Endothelial cell of umbilical vein (primary cell): Measurements from ENCODE around the gene RIMS4. TPM values are rescaled to one million over a fixed set of nuclear protein-coding genes. Genes with fewer than 3 reads are reported as not detected.
"Not testable (repeated sequence)": the region's sequence is repeated elsewhere in the genome, so short reads cannot be mapped to it uniquely, and the experiment has no call there.

Source experiments
- BruUV-seq: library from RNA; stranded (reverse); fragments of 400-500 nt; replicated peaks from 2 replicates; lab custom pipeline; 2021; lab: Mats Ljungman, UMichigan
- CTCF ChIA-PET: fragments of 300-600, 350-600 bp; sonication (Branson Sonifier 250); formaldehyde crosslinking; loops from one replicate; lab custom pipeline; 2021; ENCODE audit warnings: antibody characterized with exemption, inconsistent platforms; lab: Charles Lee
- POLR2A ChIA-PET: fragments of 300-600, 350-600 bp; sonication (Branson Sonifier 250); formaldehyde crosslinking; loops from one replicate; lab custom pipeline; 2021; ENCODE audit warnings: antibody characterized with exemption, inconsistent platforms; lab: Charles Lee
- DNase-seq: peaks from one replicate; pipeline ENCODE4 v3.0.0-alpha.2; 2011; ENCODE audit warnings: low read depth, low spot score
- FAIRE-seq: peaks from 2 replicates; lab custom pipeline; 2011; peaks lifted over from hg19 to GRCh38; lab: Jason Lieb, UNC
- H2AFZ ChIP-seq: 2 replicates; pipeline ENCODE4 v1.6.0; 2012; ENCODE audit warnings: low read depth, low read length, control low read depth, inconsistent platforms
- H3K27ac ChIP-seq: 2 replicates; pipeline ENCODE4 v1.5.1; 2011; ENCODE audit warnings: low read depth, mild to moderate bottlenecking, control low read depth, low read length, moderate library complexity; ENCODE audit not compliant: insufficient read depth
- H3K27me3 ChIP-seq, 2 experiments: 2 replicates each; pipeline versions ENCODE4 v1.6.0 to v1.6.1; 2011; ENCODE audit warnings: low read length in 2 of 2, mixed read lengths in 1 of 2; ENCODE audit not compliant: control insufficient read depth in 2 of 2, insufficient read depth in 2 of 2
- H3K36me3 ChIP-seq, 2 experiments: 2 replicates in 1 of 2; 3 replicates in 1 of 2; pipeline ENCODE4 v1.5.1; 2011; ENCODE audit warnings: low read length in 2 of 2, mild to moderate bottlenecking in 1 of 2, moderate library complexity in 1 of 2; ENCODE audit not compliant: control insufficient read depth in 2 of 2, insufficient read depth in 2 of 2; ENCODE audit errors: extremely low read depth in 1 of 2
- H3K4me1 ChIP-seq: 3 replicates; pipeline ENCODE4 v1.5.1; 2011; ENCODE audit warnings: mild to moderate bottlenecking, low read length; ENCODE audit not compliant: control insufficient read depth, insufficient read depth; ENCODE audit errors: extremely low read depth
- H3K4me2 ChIP-seq: 2 replicates; pipeline ENCODE4 v1.6.1; 2011; ENCODE audit warnings: low read length, control low read depth, mixed read lengths; ENCODE audit not compliant: insufficient read depth
- H3K4me3 ChIP-seq, 3 experiments: fragments of 200-600 bp in 1 of 3; sonication (generic), shearing (Covaris generic) in 1 of 3; replicated peaks in 1 of 3; 2 replicates each; pipeline ENCODE4 v1.5.1; 2011 to 2016; ENCODE audit warnings: control low read depth in 3 of 3, low read length in 3 of 3, mild to moderate bottlenecking in 2 of 3, inconsistent platforms in 1 of 3, low read depth in 1 of 3, moderate library complexity in 1 of 3; ENCODE audit not compliant: insufficient read depth in 1 of 3
- H3K79me2 ChIP-seq: 2 replicates; pipeline ENCODE4 v1.6.0; 2012; ENCODE audit warnings: low read length, inconsistent platforms; ENCODE audit not compliant: control insufficient read depth, insufficient read depth
- H3K9ac ChIP-seq: replicated peaks from 2 replicates; pipeline ENCODE3; 2011; ENCODE audit warnings: low read length, control low read depth; ENCODE audit not compliant: insufficient read depth; ENCODE audit errors: extremely low read depth
- H3K9me1 ChIP-seq: replicated peaks from 3 replicates; pipeline ENCODE4 v1.6.0; 2011; ENCODE audit warnings: mild to moderate bottlenecking, low read length; ENCODE audit not compliant: control insufficient read depth, insufficient read depth; ENCODE audit errors: extremely low read depth
- H3K9me3 ChIP-seq: replicated peaks from 2 replicates; pipeline ENCODE4 v1.5.1; 2012; ENCODE audit warnings: low read length, inconsistent platforms; ENCODE audit not compliant: control insufficient read depth, insufficient read depth
- H4K20me1 ChIP-seq: replicated peaks from 2 replicates; pipeline ENCODE3; 2011; ENCODE audit warnings: mild to moderate bottlenecking, low read length; ENCODE audit not compliant: control insufficient read depth, insufficient read depth; ENCODE audit errors: extremely low read depth
- EZH2 ChIP-seq: IDR thresholded peaks from 2 replicates; pipeline ENCODE4 v1.6.1; 2012; ENCODE audit warnings: borderline replicate concordance, low read depth, mild to moderate bottlenecking, moderate library complexity, low read length, inconsistent platforms; ENCODE audit not compliant: severe bottlenecking
- FOS ChIP-seq: IDR thresholded peaks from 2 replicates; pipeline ENCODE4 v1.6.1; 2011; ENCODE audit warnings: mild to moderate bottlenecking, low read length, moderate library complexity, borderline replicate concordance; ENCODE audit not compliant: insufficient read depth
- JUN ChIP-seq: IDR thresholded peaks from 2 replicates; pipeline ENCODE4 v1.6.1; 2011; ENCODE audit warnings: borderline replicate concordance, low read depth; ENCODE audit not compliant: insufficient read length, insufficient read depth
- MYC ChIP-seq: IDR thresholded peaks from one replicate; pipeline ENCODE4 v1.6.1; 2011; ENCODE audit warnings: mild to moderate bottlenecking, low read depth, low read length
- POLR2AphosphoS5 ChIP-seq: IDR thresholded peaks from 2 replicates; pipeline ENCODE4 v1.6.1; 2012; ENCODE audit warnings: low read depth, mild to moderate bottlenecking, control low read depth, low read length, moderate library complexity; ENCODE audit not compliant: insufficient read depth
- dilution Hi-C: fragments of 300-500 bp; cut with MboI; formaldehyde crosslinking; loops from one replicate; pipeline ENCODE4 v1.15.0; 2019; ENCODE audit warnings: low sequenced_read_pairs; ENCODE audit not compliant: extremely low pct_ligation_motif_present
- intact Hi-C: fragments of 100-400 bp; cut with micrococcal nuclease; formaldehyde crosslinking; loops from one replicate; pipeline ENCODE4 v1.10.0; 2022
- polyA plus RNA-seq, 4 experiments: library from polyadenylated mRNA; depleted of rRNA in 3 of 4; stranded (reverse) in 3 of 4; unstranded in 1 of 4; fragments of >200 nt; gene quantifications; 2 replicates each; pipeline versions ENCODE4 v1.2.1 to v1.2.3, GENCODE V29; 2011 to 2012; ENCODE audit warnings: missing spikeins in 1 of 4
- total RNA-seq: library from RNA; stranded (reverse); gene quantifications from 2 replicates; pipeline ENCODE4 v1.2.3, GENCODE V29; 2021
- TF ChIP-seq, protein P1 (sequence below): IDR thresholded peaks from 2 replicates; pipeline ENCODE4 v1.6.1; 2011; ENCODE audit not compliant: insufficient read depth, insufficient read length
- TF ChIP-seq, protein P2 (sequence below), 2 donors: IDR thresholded peaks; 1 replicate in 1 of 2; 2 replicates in 1 of 2; pipeline ENCODE4 v1.5.1; 2011; ENCODE audit warnings: low read length in 2 of 2, mild to moderate bottlenecking in 2 of 2, moderate library complexity in 2 of 2, control low read depth in 1 of 2, inconsistent platforms in 1 of 2, low read depth in 1 of 2; ENCODE audit not compliant: insufficient read depth in 1 of 2; ENCODE audit errors: extremely low read depth in 1 of 2

The RIMS4 gene
- total and polyA plus RNA-seq, 2 donors (not counting 3 experiments of a cell fraction or from before 2014, with no cell fraction given) = not detected

DNA sequence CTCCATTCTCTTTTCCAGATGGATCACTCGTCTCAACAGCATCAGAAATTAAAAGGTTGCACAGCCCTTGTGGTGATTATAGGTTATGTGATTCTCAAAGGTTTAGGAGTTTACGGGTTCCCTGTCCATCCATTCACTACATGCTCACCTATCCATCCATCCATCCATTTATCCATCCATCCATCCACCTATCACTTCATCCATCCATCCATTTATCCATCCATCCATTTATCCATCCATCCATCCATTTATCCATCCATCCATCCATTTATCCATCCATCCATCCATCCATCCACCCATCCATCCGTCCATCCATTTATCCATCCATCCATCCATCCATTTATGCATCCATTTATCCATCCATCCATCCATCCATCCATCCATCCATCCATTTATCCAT lies 46.5 kb downstream of the RIMS4 start:
- DNase-seq, H3K4me3 ChIP-seq, H3K36me3 ChIP-seq, dilution Hi-C loops, FAIRE-seq, H3K9me3 ChIP-seq, H3K9me1 ChIP-seq, POLR2A ChIA-PET, H4K20me1 ChIP-seq, H2AFZ ChIP-seq, H3K4me1 ChIP-seq, intact Hi-C loops, H3K4me2 ChIP-seq, H3K9ac ChIP-seq, H3K79me2 ChIP-seq, BruUV-seq, H3K27ac ChIP-seq: not testable (repeated sequence)
- H3K27me3 ChIP-seq = peaks cover 17 to 19% of the 10 kb centered on the region in 2 experiments
- CTCF ChIA-PET = interaction anchor here (1.5 kb wide), 1 partner anchor 11 kb away, joined by 3 read pairs; no protein-coding TSS in a partner anchor

DNA sequence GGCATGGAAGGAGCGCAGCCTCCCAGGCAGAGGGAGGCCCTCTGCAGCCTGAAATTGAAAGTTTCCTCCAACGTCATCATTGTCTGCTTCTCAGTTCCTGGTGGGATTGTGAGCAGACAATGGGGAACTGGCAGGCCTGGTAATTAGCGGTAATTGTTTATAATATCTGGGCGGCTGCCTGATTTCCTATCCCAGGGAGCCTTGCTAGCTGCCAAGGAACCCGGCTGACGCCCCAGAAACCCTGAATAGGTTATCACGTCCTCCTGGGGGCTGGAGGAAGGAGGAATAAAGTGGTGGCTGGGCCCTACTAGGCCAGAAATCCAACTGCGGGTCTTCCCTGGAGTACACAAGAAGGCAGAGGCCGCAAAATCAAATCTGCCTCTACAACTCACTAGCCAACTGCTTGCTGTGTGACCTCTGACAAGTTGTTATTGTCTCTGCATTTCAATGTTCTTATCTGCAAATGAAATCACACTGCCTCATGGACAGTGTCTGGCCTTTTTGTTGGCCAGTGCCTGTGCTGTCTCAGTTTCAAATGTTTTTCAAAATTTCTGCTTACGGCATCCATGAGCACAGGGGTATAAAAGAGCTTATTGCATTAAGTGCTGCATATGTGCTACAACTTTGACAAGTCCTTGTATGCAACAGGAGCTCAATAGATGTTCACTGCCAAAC lies 47.7 kb downstream of the RIMS4 start:
- H3K9me3 ChIP-seq = no peaks in the 10 kb centered on the region
- FAIRE-seq (no peak), DNase-seq (no peak)
- H3K4me1 ChIP-seq = no peaks in the 10 kb centered on the region
- no peak overlapping the region for H2AFZ ChIP-seq
- dilution Hi-C loops = no loop called here
- H3K27ac ChIP-seq = no peak overlapping the region
- no peaks in the 10 kb centered on the region for H4K20me1 ChIP-seq
- H3K9ac ChIP-seq = no peak overlapping the region
- peaks cover 17 to 19% of the 10 kb centered on the region in 2 experiments for H3K27me3 ChIP-seq
- CTCF ChIA-PET = interaction anchor here (1.5 to 2.5 kb wide), 2 partner anchors 10 to 15 kb away, joined by 3 to 9 read pairs; no protein-coding TSS in a partner anchor
- POLR2A ChIA-PET = interaction anchor here (0.5 kb wide), 1 partner anchor 731 kb away, joined by 6 read pairs; no protein-coding TSS in a partner anchor
- BruUV-seq = no TSS peak
- no peak overlapping the region for H3K4me3 ChIP-seq
- no peaks in the 10 kb centered on the region for H3K79me2 ChIP-seq
- no peak overlapping the region for H3K4me2 ChIP-seq
- intact Hi-C loops = no loop called here
- H3K36me3 ChIP-seq = no peaks in the 10 kb centered on the region
- no peaks in the 10 kb centered on the region for H3K9me1 ChIP-seq
- no peak for TF ChIP-seq EZH2
- TF ChIP-seq JUN = no peak
- no peak for TF ChIP-seq FOS
- TF ChIP-seq, protein P1, sequence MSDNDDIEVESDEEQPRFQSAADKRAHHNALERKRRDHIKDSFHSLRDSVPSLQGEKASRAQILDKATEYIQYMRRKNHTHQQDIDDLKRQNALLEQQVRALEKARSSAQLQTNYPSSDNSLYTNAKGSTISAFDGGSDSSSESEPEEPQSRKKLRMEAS = no peak
- no peak for TF ChIP-seq MYC
- TF ChIP-seq, protein P2, sequence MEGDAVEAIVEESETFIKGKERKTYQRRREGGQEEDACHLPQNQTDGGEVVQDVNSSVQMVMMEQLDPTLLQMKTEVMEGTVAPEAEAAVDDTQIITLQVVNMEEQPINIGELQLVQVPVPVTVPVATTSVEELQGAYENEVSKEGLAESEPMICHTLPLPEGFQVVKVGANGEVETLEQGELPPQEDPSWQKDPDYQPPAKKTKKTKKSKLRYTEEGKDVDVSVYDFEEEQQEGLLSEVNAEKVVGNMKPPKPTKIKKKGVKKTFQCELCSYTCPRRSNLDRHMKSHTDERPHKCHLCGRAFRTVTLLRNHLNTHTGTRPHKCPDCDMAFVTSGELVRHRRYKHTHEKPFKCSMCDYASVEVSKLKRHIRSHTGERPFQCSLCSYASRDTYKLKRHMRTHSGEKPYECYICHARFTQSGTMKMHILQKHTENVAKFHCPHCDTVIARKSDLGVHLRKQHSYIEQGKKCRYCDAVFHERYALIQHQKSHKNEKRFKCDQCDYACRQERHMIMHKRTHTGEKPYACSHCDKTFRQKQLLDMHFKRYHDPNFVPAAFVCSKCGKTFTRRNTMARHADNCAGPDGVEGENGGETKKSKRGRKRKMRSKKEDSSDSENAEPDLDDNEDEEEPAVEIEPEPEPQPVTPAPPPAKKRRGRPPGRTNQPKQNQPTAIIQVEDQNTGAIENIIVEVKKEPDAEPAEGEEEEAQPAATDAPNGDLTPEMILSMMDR (IDR thresholded peaks at IDR 0.05; ENCODE audit: extremely low read depth in 1 of 2, insufficient read depth in 1 of 2, low read depth in 1 of 2, low read length in 2 of 2) = no peak
- no peak for TF ChIP-seq POLR2AphosphoS5
